ENCODE results near the gene SSPN. TPM values are rescaled to one million over a fixed set of nuclear protein-coding genes. Genes with fewer than 3 reads are reported as not detected.

Gene SSPN
- total RNA-seq, 1 experiment from 2014 or later = 0.17 TPM

- TF ChIP-seq TCF7L2 (IDR thresholded peaks at IDR 0.05; ENCODE audit: borderline replicate concordance, extremely low read depth, insufficient read depth, insufficient read length) (no peak), SP1 (IDR thresholded peaks at IDR 0.05; ENCODE audit: low read depth) (no peak), CBX3 (IDR thresholded peaks at IDR 0.05; ENCODE audit: low read depth) (no peak), EGR1 (IDR thresholded peaks at IDR 0.05; ENCODE audit: low read depth) (no peak), RAD21 (IDR thresholded peaks at IDR 0.05; ENCODE audit: low read depth) (no peak), JUND (IDR thresholded peaks at IDR 0.05) (no peak), CTCF (IDR thresholded peaks at IDR 0.05 in 2 of 3, conservative IDR thresholded peaks at IDR 0.05 in 1 of 3; ENCODE audit: borderline replicate concordance in 1 of 3, insufficient read depth in 1 of 3, low read depth in 2 of 3, low read length in 2 of 3) (no peak), CEBPB (IDR thresholded peaks at IDR 0.05; ENCODE audit: low read depth) (no peak), POLR2A (IDR thresholded peaks at IDR 0.05; ENCODE audit: borderline replicate concordance, extremely low read depth, insufficient read depth, insufficient read length) (no peak)
Measured at GRCh38 chr12:26231470-26231869, 36.1 kb downstream of the SSPN start (continued).

- ATAC-seq = no peak
- ChIA-PET RAD21 (ENCODE audit: low non-redundant PET in 1 of 2, low total read pairs in 2 of 2, uncharacterized antibody in 2 of 2, unreplicated experiment in 2 of 2) (no interaction called here), CTCF (no interaction called here), POLR2A (no interaction called here)
- no peak overlapping the region for H3K4me2 ChIP-seq (ENCODE audit: low read length)
- BruUV-seq (replicated peaks) = no TSS peak
- no peaks in the 10 kb centered on the region for H3K9me2 ChIP-seq (ENCODE audit: insufficient read depth)
- H3K79me2 ChIP-seq (ENCODE audit: insufficient read depth, low read length) = no peaks in the 10 kb centered on the region
- intact Hi-C loops (cut with micrococcal nuclease) = no loop called here
- no peaks in the 10 kb centered on the region for H4K20me1 ChIP-seq (ENCODE audit: insufficient read depth)
- no peak overlapping the region for H3K4me3 ChIP-seq (replicated peaks in 1 of 2; ENCODE audit: low read depth in 1 of 2, low read length in 2 of 2)
- DNase-seq (ENCODE audit: low read depth, low spot score) = no peak
- H3K36me3 ChIP-seq (ENCODE audit: control insufficient read depth in 1 of 2, insufficient read depth in 2 of 2, low read length in 2 of 2) = no peaks in the 10 kb centered on the region
- no peak overlapping the region for H2AFZ ChIP-seq (ENCODE audit: low read depth, low read length, poor library complexity, severe bottlenecking)
- H3K9ac ChIP-seq (ENCODE audit: low read length) = no peak overlapping the region
- no peaks in the 10 kb centered on the region for H3K4me1 ChIP-seq (ENCODE audit: control insufficient read depth in 1 of 2, insufficient read depth in 2 of 2, low read length in 2 of 2)
- H3K27me3 ChIP-seq (ENCODE audit: insufficient read depth, low read length) = no peaks in the 10 kb centered on the region
- H3K9me3 ChIP-seq (ENCODE audit: control insufficient read depth in 1 of 2, insufficient read depth in 1 of 2, low read depth in 1 of 2, low read length in 2 of 2) = no peaks in the 10 kb centered on the region; a peak in 1 of 4 replicates
- no peak overlapping the region for H3K27ac ChIP-seq (ENCODE audit: low read depth, low read length)
- no peak for TF ChIP-seq CTCF (IDR thresholded peaks at IDR 0.05 in 2 of 3, conservative IDR thresholded peaks at IDR 0.05 in 1 of 3; ENCODE audit: borderline replicate concordance in 1 of 3, insufficient read depth in 1 of 3, low read depth in 2 of 3, low read length in 2 of 3)
- TF ChIP-seq CBX3 (IDR thresholded peaks at IDR 0.05; ENCODE audit: low read depth) = no peak
- TF ChIP-seq ATF3 (IDR thresholded peaks at IDR 0.05) = no peak
- no peak for TF ChIP-seq REST (IDR thresholded peaks at IDR 0.05; ENCODE audit: low read depth)
- no peak for TF ChIP-seq MAX (IDR thresholded peaks at IDR 0.05)
- TF ChIP-seq RAD21 (IDR thresholded peaks at IDR 0.05; ENCODE audit: low read depth) = no peak
- TF ChIP-seq YY1 (IDR thresholded peaks at IDR 0.05; ENCODE audit: extremely low read depth, insufficient replicate concordance, low read depth, low read length) = no peak
- no peak for TF ChIP-seq FOSL1 (IDR thresholded peaks at IDR 0.05; ENCODE audit: low read depth)
- TF ChIP-seq ELF1 (IDR thresholded peaks at IDR 0.05; ENCODE audit: borderline replicate concordance, low read depth) = no peak
Measured at GRCh38 chr12:26231921-26232320, 36.5 kb downstream of the SSPN start.

All from HCT116 (cell line).